GM18498 (cell line): ENCODE measurements around the gene CPZ.

Source experiments
- ATAC-seq: cut with Tn5 transposase; IDR thresholded peaks from one replicate; pipeline ENCODE4 v1.9.1; 2021; ENCODE audit warnings: mild to moderate bottlenecking, moderate library complexity; ENCODE audit not compliant: unreplicated experiment

CPZ gene

GRCh38 chr4:8592366-8593263 is at the start of gene CPZ:
TSS of gene CPZ (plus strand) at chr4:8592765. CDS start at chr4:8592834, 69 bp downstream.
- ATAC-seq: no peak

GRCh38 chr4:8542776-8543525 is 49.6 kb upstream of the CPZ start:
- no peak for ATAC-seq

DNA sequence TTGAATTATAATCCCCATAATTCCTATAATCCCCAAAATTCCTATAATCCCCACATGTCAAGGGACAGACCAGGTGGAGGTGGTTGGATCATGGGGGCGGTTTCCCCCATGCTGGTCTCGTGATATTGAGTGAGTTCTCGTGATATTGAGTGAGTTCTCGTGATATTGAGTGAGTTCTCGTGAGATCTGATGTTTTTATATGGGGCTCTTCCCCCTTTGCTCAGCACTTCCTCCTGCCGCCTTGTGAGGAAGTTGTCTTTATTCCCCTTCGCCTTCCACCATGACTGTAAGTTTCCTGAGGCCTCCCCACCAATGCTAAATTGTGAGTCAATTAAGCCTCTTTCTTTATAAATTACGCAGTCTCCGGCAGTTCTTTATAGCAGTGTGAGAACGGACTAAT is 48.9 kb upstream of the CPZ start:
- ATAC-seq: no peak

DNA sequence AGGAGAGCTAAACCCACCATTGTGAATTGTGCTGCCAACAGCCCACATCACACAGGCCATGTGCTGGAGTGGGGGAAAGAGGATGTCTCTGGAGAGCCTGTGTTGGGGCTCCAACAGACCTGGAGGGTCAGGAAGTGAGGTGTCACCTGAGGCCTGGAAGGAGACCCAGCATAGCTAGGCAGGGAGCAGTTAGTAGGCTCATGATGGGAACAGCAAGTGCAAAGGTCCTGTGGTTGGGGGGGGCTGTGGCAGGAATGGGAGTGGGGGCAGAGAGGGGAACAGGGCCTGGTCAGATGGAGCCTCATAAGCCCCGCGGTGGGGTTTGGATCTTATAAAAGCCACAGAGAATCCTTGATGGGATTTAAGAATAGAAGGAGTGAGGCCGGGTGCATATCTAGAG is 48.3 kb upstream of the CPZ start:
- no peak for ATAC-seq

- no peak for ATAC-seq
These were observed 47.7 kb upstream of the CPZ start for GRCh38 chr4:8544741-8545438.

GRCh38 chr4:8545439-8545765 is 47.2 kb upstream of the CPZ start:
- no peak for ATAC-seq

- no peak for ATAC-seq
These were observed 45.8 kb upstream of the CPZ start for GRCh38 chr4:8546766-8547107.

DNA sequence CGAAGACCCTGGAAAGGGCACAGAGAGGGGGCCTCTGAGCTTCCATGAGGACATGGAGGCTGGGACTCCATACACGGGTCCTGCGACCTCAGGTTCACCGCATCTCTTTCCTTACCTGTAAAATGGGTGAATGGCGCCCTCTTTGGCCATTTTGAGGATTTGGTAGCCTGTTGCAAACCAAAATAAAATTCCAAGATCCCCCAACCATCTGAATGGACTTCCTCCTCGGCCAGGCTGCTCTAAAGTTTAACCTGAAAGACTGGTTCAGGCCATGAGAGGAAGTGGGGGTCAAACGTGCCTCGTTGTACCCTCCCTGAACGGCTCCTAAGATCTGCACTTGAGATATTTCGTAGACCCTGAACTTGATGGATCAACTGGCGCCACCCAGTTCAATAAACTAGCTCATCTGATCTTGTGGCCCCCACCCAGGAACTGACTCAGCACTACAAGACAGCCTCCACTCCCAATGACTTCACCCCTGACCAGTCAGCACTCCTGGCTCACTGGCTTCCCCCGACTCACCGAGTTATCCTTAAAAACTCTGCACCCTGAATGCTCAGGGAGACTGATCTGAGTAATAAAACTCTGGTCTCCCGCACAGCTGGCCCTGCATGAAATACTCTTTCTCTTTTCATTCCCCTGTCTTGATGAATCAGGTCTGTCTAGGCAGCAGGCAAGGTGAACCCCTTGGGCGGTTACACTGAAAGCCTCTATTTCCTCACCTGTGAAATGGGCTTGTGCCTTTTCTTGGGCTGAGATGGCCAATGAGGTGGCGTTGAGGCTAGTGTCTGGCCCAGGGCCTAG is 45.3 kb upstream of the CPZ start:
- no peak for ATAC-seq

- no peak for ATAC-seq
These were observed 44.4 kb upstream of the CPZ start for GRCh38 chr4:8547912-8548730.

GRCh38 chr4:8548731-8549351 is 43.7 kb upstream of the CPZ start:
- no peak for ATAC-seq

DNA sequence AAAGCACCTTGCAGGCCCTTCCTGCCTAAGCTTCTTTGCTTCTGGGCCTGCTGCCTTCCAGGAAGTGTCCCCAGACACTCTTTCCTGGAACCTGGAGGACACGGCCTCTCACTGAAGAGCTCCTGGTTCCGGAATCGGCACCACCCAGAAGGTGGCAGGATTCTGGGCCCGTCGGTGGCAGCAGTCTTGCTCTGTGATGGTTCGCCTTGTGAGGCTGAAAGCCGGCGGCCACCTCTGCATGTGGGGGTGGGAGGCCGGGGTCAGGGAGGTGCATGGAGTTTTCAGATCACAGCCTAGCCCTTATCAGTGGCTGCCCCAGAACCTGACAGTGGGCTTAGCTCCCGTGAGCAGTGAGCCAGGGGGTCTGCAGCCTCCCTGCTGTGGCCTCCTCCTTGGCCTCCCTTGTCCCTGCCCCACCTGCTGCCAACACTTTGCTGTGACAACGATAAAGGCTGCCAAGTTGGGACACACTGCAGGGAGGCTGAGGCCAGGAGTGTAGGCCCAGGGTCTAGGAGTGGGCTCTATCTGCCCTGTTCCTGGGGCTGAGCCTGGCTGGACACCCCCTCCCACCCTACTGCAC is 43.1 kb upstream of the CPZ start:
- ATAC-seq: no peak

DNA sequence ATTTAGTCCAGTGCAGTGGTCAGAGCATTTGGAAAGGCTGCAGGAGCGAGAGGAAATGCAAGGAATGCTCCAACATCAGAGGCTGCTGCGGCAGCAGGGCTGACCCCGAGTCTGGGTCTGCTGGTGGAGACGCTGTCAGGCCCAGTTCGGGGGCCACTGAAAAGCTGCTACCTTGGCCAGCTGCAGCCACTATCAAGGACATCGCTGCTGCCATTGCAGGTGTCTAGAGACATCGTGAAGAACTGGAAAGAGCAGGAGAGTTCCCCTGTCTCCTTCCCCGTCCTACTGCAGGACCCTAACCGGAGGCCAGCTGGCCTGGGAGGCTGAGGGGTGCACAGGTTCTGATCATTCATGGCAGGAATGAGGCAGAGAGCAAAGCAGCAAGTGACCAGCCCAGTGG is 41.9 kb upstream of the CPZ start:
- ATAC-seq: no peak

GRCh38 chr4:8552024-8552423 is 40.5 kb upstream of the CPZ start:
- no peak for ATAC-seq

DNA sequence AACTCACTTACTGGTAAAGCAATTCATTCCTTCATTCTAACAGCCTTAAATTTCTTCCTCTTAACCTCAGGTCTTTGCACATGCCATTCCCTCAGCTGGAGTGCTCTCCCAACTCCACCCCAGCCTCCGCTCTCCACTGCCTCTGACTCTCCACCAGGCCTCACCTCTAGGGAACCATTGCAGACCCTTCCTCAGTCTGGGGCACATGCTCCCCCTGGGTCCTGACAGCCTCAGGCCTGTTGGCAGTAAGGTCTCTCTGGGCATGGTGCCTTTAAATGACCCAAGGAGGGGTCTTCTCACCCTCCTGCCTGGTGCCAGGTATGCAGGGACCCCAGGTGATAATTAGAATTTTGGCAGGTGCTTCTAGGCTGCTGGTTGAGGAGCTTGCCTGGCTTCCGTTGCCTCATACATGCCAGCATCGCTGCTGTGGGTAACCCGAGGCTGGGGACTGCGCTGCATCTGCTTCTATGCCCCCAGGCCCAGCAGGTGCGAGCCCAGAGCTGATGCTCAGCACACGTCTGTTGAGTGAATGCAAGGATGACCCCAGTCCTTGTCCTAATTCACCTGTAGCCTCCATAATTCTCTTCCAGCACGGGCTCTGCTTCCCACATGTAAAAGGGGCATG is 39.9 kb upstream of the CPZ start:
- no peak for ATAC-seq

GRCh38 chr4:8553216-8553615 is 39.3 kb upstream of the CPZ start:
- ATAC-seq: no peak

DNA sequence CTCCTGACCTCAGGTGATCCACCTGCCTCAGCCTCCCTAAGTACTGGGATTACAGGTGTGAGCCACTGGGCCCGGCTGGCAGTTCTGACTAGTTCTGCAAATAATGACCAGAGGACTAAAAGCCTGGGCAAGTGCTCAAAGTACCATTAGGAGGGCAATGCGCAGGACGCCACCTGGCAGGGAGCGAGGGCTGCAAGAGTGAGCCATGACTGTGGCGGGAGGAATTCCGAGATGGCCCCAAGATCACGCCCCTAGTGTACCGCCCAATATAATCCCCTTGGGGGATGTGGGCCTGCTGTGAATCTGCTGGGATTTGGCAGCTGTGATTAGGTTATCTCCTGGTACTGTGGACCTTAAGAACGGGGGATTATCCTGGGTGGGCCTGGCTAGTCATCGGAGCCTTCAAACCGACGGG is 38.6 kb upstream of the CPZ start:
- no peak for ATAC-seq

DNA sequence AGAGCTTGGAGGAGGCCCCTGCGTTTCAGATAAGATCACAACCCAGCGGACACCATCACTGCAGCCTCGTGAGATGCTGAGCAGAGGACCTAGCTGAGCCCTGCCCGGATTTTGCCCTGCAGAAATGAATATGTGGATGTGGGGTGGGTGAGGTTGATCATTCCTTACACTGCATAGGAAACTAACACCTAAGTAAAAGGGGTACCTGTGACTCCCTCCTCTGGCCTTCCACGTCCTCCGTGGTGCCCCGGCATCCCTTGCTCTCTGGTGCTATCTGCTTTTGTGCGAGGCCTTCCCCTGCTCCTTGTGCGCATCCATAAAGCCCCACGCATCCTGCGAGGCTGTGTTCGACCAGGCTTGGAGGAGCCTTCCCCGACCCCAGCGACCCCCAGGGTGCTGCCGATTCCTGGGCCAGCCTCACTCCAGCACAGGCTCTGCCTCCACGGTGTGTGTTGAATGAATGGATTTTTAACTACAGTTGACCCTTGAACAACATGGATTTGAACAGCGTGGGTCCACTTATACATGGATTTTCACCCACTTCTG is 37.9 kb upstream of the CPZ start:
- ATAC-seq: no peak

DNA sequence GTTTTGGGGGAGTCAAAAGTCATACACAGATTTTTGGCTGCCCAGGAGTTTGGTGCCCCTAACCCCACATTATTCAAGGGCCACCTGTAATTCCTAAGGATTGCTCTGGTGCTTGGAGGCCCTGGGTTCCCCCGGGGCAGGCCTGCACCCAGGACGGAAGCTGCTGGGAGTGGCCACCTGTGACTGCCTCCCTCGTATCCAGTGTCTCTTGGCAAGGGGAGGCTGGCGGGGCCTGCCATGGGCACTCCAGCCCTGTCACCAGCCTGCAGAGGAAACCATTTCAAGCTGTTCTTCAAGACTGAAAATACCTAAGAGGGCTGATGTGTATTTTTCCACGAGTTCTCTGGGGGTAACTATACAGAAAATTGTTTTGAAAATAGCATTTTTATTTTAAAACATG is 36.8 kb upstream of the CPZ start:
- no peak for ATAC-seq
